GM19023 (cell line): ENCODE data around the gene RASSF3.

Experiments
- ATAC-seq: cut with Tn5 transposase; IDR thresholded peaks from one replicate; pipeline ENCODE4 v1.9.1; 2021; ENCODE audit warnings: mild to moderate bottlenecking, moderate library complexity; ENCODE audit not compliant: unreplicated experiment

The RASSF3 gene

DNA sequence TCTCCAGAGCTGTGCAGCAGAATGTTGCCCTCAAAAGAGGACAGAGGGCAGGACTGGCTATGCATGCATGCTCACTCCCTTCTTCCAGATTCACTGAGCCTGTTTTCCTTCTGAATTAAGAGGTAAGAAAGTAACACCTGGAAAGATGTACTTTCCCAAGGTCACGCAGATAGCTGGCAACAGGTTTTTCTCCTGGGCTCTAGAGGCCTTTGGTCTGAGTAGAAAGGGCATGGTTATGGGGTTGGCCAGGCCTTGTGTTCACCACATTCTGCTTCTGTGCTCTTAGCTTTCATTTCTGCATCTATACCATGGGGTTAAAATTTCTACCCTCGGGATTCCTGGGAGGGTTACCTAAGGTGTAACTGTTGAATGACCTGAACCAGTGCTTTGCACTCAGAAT is 57.5 kb downstream of the RASSF3 start:
- ATAC-seq = no peak

DNA sequence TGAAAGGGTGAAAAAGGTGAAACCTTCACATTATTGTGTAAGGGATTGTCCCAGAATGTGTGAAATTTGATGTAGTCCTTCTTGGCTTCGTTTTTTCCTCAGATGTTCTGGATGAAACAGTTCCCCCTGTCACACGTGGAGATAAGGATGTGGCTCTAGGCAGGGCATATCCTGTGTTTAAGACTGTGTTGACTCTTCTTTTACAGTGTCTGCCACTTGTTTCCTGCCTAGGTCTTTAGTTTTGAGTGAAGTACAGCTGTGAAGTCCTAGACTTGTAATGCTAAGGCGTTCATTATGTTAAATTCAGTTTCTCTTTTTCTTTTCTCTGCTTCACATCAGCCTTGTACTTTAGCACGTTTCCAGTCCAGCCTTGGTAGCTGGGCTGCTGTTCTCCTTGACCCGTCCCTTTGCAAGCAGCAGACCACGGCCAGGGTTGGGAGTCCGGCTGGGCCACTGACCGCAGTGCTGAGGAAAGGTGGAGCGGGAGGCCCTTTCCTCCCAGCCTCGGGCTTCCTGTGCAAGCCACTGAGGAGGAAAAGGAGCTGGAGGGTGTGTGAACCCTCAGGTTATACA is 59.1 kb downstream of the RASSF3 start:
- peak; percentile 71 for ATAC-seq

DNA sequence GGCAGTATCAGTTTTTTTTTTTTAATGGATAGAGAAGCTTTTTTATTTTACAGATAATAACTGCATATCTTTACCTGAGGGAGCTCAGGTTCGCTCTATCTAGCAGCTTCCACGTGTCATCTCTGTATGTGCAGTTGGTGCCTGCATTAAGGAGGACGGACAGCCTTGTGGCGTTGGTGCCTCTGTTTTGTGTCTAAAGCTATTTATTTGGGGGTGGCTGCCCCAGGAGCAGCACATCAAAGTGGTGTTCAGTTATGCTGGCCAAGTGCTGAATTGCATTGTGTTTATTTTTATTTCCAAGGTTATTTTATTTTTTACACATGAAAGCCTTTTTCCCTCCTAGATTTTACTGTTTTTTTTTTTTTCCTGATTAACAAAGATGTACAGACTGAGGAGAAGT is 59.7 kb downstream of the RASSF3 start:
- no peak for ATAC-seq

DNA sequence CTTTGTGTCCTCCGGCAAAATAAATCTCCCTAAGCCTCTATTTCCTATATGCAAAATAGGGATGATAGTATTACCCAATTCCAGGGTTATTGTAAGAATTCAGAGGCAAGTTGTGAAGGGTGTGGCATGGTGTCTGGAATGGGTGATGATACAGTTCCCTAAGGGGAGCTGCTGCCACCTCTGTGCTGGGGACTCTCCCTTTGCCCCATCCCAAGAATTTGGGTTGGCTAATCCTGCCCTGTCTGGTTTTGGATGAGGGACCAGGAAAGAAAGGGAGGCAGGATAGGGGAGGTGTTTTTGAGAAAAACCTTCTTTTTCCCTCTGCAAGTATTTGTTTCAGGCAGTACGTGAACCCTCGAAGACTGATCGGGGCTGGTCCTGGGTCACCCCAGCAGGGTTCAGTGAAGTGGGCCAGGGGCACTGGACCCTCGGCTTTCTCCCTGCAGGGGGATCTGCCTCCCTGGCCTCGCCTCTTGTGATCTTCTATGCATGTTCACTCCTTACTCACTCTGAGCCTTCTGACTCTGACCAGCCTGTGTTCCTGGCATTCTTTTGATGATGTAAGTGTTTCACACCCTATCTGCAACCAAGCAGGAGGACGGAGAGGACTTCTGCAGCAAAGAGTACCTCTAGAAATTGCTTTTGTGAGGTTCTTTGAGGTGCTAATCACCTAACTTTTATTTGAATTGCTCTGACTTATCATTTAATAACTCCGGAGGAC is 60.8 kb downstream of the RASSF3 start:
- ATAC-seq = no peak

DNA sequence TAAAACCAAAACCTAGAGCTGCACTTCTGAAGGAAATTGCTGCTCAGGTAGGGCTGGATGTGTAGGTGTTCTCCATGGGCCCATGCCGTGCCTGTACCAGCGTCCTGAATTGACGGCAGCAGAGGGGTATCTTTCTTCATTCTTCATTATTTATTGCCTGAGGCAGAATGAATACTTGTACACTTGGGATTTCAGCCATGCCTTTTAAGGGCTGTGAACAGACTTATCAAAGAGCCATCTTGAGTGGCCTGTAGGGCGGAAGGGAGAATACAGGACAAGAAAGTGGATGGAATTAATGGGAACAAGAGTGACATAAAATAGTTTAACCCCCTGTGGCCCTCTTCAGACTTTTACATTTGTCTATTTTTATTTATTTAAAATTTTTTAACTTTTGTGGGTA is 61.4 kb downstream of the RASSF3 start:
- no peak for ATAC-seq

DNA sequence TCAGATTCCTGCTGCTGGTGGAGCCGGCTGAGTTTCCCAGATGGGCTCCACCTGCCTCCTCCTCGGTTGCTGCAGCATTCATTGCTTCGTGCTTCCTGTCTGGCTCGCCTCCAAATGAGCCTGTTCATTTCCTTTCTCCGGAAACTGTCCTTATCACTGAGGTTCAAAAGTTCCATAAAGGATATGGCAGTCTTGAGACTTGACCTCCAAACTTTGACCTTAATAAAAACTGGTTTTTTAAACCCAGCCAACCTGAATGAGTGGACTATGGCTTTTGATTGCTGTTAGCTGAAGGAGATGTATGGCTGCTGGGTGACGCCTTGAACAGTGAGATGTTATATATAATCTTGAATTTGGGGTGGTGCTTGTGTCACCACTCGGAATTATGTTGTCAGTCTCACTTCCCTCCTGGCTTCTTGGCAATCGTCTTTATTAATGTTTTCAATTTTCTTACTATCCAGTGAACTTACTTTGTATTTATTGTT is 62.7 kb downstream of the RASSF3 start:
- no peak for ATAC-seq

DNA sequence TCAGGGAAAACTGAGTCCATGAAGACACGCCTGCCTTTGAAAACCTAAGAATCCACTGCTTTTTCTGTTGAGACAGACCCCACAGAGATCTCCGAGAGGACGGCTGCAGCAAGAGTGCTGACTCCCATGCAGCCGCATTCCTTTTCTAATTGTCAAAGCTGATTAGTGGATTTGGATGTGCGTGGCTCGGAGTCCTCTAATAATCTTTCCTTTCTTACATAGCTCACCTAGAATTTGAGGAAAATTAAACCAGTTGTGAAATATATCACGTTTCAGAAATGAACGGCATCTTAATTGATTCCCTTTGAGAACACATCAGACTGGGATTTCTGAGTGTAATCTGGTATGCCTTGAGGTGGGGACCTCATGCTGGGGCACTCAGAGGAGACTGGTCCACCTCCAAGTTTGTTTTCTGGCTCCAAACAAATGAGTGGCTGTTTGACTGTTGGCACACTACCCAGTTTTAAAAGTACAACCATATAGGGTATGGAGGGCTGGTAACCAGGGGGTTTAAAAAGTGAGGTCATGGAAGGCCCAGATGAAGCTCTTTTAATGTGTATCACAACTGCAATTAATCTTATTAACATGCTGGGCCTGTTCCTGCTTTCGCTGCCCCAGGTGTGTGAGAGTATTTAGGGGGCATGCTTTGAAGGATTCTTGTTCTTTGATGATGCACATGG is 63.3 kb downstream of the RASSF3 start:
- no peak for ATAC-seq

GRCh38 chr12:64674367-64674922 is 64.2 kb downstream of the RASSF3 start:
- no peak for ATAC-seq

DNA sequence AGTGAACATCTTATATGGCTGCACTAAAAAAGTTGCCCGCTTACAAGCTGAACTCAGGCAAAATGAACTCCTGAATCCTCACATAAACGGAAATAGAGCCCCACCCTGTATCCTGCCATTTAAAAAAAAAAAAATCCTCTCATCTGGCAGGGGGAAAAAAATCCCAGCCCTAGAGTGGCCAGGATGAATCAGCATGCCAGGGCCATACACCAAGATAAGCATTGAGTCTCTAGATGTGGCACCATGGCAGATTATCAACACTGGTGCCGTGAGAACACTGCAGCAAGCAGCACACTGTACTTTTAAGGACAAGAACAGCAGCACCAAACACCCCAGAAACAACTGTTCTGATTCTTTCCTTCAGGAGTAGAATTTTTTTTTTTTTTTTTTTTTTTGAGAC is 65.5 kb downstream of the RASSF3 start:
- ATAC-seq = no peak

DNA sequence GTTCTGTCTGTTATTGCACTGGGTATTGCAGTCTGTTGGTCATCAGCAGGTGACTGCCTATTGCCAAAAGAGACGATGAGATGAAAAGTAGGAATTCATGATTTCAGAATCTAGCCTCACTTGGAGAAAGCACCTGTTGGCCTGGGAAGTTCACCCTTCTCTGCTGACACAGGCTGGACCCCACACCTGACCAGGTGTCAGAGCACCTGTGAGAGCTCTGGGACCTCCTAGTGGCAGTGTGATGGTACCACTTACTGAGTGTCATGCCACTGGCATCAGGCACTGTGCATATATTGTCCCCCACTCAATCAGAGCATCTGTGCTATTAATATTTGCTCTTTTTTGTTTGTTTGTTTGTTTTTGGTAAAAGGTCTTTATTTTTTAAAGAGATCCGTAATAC is 68.0 kb downstream of the RASSF3 start:
- no peak for ATAC-seq

DNA sequence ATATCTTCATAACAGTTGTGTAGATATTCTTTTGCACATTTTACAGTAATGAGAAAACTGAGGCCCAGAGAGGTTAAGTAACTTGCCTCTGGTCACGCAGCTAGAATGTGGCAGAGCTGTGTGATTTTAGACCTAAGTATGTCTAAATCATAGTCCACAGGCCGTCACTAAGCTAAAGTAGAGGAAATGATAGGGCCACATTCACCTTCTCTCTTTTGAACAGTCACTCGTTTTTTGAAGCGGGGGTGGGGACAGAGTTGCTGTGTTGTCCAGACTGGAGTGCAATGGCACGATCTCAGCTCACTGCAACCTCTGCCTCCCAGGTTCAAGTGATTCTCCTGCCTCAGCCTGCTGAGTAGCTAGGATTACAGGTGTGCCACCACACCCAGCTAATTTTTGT is 68.5 kb downstream of the RASSF3 start:
- no peak for ATAC-seq

DNA sequence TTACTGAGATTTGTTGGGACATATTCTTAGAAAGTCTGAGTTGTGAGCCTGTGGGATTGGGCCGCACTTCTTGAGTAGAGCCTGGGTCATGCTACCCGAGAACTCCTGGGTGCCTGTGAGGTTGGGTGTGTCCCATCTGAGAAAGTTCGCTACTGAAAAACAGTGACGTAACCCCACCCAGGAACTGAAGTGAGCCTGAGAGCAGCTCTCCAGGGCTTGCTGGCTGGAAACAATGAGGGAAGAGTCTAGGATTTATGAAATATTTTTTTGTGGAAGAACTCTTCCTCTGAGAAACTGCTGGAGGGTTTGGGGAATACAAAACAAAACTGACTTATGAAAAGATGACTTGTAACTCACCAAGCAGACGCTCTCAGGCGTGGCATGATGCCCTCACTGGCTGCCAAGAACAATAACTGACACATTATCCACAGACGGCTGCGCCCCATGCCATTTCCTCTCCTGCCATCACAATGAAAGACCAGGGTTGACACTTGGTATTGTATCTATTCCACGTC is 69.2 kb downstream of the RASSF3 start:
- peak; percentile 56 for ATAC-seq

DNA sequence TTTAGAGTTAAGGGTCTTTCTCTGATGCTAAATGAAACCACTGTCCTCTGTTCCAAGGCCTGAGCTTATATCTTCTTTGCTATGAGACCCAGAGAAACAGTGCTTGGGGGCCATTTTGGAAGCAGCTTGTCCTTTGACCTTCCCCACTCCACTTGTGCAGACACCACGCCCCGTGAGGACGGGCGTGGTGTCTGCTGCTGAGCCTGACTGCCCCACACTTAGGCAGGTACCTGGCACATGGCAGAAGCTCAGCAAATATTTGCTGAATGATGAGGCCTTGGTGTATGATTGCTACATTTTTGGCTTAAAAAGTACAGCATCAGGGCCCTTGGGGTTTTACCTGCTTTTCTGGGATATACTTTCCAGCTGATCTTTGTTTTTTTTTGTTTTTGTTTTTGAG is 69.9 kb downstream of the RASSF3 start:
- no peak for ATAC-seq

DNA sequence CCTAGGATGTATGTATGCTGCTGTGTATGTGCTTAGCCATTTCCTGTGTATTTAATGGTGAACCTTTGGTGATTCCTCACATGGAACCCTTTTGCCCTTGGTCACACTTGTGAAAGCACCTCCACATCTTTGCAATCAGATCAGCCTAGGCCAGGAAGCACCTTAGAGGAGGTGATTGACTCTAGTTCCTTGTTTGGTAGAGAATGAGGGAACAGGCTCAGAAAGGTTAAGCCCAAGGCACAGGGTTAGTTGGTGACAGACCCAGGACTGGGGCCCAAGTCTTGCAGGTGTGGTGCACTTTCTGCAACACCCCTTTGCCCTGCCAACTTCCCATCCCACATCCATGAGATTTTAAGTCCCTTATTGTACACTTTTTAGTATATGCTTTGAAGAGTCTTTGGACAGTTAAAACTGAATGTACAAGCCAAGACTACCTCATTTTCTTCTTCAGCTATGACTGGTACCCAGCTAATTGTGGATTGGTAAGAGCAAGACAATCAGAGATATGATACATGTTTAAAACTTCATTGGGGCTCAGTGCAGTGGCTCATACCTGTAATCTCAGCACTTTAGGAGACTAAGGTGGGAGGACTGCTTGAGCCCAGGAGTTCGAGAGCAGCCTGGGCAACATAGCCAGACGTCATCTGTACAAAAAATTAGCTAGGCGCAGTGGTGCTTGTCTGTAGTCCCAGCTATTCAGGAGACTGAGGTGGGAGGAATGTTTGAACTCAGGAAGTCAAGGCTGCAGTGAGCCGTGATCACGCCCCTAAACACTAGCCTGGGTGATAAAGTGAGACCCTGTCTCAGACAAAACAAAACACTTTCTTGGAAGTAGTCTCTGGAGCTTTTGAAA is 71.1 kb downstream of the RASSF3 start:
- peak; percentile 43 for ATAC-seq

- ATAC-seq = no peak
These were observed 72.4 kb downstream of the RASSF3 start for GRCh38 chr12:64682572-64683277.

DNA sequence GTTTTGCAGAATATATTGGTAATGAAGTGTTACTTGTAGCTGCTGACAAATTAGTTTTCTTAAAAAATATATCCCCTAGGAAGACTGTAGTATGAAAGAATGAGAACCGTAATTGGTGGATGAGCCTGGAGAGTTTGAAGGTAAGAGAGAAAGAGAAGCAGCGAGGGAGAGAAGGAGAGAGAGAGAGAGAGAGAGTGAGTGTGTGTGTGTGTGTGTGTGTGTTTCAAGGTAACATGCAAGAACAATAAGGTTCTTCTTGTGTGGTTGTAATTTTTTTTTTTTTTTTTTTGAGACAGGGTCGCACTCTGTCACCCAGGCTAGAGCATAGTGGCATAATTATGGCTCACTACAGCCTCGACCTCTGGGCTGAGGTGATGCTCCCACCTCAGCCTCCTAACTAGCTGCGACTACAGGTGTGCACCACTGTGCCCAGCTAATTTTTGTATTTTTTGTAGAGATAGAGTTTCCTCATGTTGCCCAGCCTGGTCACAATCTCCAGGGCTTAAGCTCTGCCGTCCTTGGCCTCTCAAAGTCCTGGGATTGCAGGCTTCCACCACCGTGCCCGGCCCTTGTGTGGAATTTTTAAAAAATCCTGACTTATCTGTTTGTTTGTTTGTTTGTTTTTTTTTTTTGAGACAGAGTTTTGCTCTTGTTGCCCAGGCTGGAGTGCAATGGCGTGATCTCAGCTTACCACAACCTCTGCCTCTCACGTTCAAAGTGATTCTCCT is 73.7 kb downstream of the RASSF3 start:
- no peak for ATAC-seq

DNA sequence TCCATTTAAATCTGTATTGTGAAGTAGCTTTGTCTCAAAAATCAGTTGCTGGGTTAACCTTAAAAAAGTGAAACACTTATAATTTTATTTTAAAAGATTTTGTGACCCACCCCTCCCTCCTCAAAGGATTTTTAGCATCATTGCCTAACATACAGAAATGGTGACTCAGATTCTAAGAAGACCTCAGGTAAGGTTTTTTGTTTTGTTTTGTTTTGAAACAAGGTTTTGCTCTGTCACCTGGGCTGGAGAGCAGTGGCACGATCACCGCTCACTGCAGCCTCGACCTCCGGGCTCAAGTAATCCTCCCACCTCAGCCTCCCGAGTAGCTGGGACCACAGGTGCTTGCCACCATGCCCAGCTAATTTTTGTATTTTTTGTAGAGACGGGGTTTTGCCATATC is 74.8 kb downstream of the RASSF3 start:
- ATAC-seq = no peak

DNA sequence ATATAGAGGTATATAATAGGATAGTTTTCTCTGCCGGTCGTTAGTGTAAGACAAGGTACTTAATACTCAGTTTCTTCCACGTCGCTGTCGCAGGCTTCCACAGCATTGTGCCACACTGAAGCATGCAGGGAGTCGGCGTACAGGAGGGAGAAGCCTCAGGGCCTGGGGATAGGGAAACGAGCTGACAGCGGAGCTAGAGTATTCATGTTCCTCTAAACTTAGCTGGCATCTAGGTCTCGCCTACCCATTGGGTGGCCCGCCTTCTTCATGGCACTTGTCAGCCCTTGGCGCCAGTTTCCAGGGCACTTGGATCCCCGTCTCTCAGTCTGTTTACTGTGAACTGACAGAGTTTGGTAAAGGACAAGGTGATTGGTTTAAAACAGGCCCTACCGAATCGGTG is 75.3 kb downstream of the RASSF3 start:
- ATAC-seq = no peak

GRCh38 chr12:64687816-64688215 is 77.5 kb downstream of the RASSF3 start:
- ATAC-seq = no peak
